Neural cell (in vitro differentiated cells): ENCODE measurements around the gene BEND7. TPM values are rescaled to one million over a fixed set of nuclear protein-coding genes. Genes with fewer than 3 reads are reported as not detected.

Experiments
- H2AFZ ChIP-seq: fragments of 200-600, 300-800 bp; sonication (generic), shearing (Covaris generic); 2 replicates; pipeline ENCODE4 v1.6.0; 2014; ENCODE audit warnings: low read depth, mild to moderate bottlenecking, antibody characterized with exemption, low read length, moderate library complexity
- H3F3A ChIP-seq: fragments of 200-600 bp; shearing (Covaris generic); 2 replicates; pipeline ENCODE4 v1.6.1; 2016; ENCODE audit warnings: mild to moderate bottlenecking, moderate library complexity, mixed read lengths, antibody characterized with exemption, low read length; ENCODE audit not compliant: insufficient read depth, poor library complexity, severe bottlenecking
- H3K27ac ChIP-seq: fragments of 200-600, 300-800 bp; sonication (generic), shearing (Covaris generic); 2 replicates; pipeline ENCODE4 v1.5.1; 2014; ENCODE audit warnings: mild to moderate bottlenecking, low read length, moderate library complexity
- H3K27me3 ChIP-seq: fragments of 300-800, 200-600 bp; sonication (generic), shearing (Covaris generic); 2 replicates; pipeline ENCODE4 v1.6.0; 2014; ENCODE audit warnings: mild to moderate bottlenecking, low read depth, low read length, moderate library complexity; ENCODE audit not compliant: insufficient read depth
- H3K36me3 ChIP-seq: fragments of 300-800, 200-600 bp; sonication (generic), shearing (Covaris generic); 2 replicates; pipeline ENCODE4 v1.5.1; 2014; ENCODE audit warnings: mild to moderate bottlenecking, antibody characterized with exemption, low read length, moderate library complexity; ENCODE audit not compliant: insufficient read depth
- H3K4me2 ChIP-seq: fragments of 300-800, 200-600 bp; sonication (generic), shearing (Covaris generic); 2 replicates; pipeline ENCODE4 v1.6.0; 2014; ENCODE audit warnings: mild to moderate bottlenecking, low read length
- H3K4me3 ChIP-seq: fragments of 300-800, 200-600 bp; sonication (generic), shearing (Covaris generic); 2 replicates; pipeline ENCODE4 v1.5.1; 2014; ENCODE audit warnings: mild to moderate bottlenecking, low read length, moderate library complexity
- H3K79me2 ChIP-seq: fragments of 200-600 bp; shearing (Covaris generic); replicated peaks from 2 replicates; pipeline ENCODE4 v1.6.0; 2014; ENCODE audit warnings: mild to moderate bottlenecking, low read length, moderate library complexity; ENCODE audit not compliant: insufficient read depth
- H3K9ac ChIP-seq: fragments of 300-800, 200-600 bp; sonication (generic), shearing (Covaris generic); 2 replicates; pipeline ENCODE4 v1.6.1; 2016; ENCODE audit warnings: mild to moderate bottlenecking, low read length, mixed read lengths
- H3K9me2 ChIP-seq: fragments of 200-600 bp; shearing (Covaris generic); 2 replicates; pipeline ENCODE4 v1.6.1; 2016; ENCODE audit warnings: mild to moderate bottlenecking, low read length, mixed read lengths; ENCODE audit not compliant: insufficient read depth
- H3K9me3 ChIP-seq: fragments of 200-600, 300-800 bp; sonication (generic), shearing (Covaris generic); 2 replicates; pipeline ENCODE4 v1.6.1; 2016; ENCODE audit warnings: mild to moderate bottlenecking, mixed run types, low read length, moderate library complexity, mixed read lengths
- H4K20me1 ChIP-seq: fragments of 200-600 bp; shearing (Covaris generic); 2 replicates; pipeline ENCODE4 v1.6.1; 2016; ENCODE audit warnings: mild to moderate bottlenecking, mixed run types; ENCODE audit not compliant: insufficient read depth
- CTCF ChIP-seq: fragments of 450-650 bp; IDR thresholded peaks from 2 replicates; pipeline ENCODE4 v1.5.1; 2014; ENCODE audit warnings: antibody characterized with exemption, mild to moderate bottlenecking, moderate library complexity; ENCODE audit not compliant: poor library complexity, severe bottlenecking
- EP300 ChIP-seq: fragments of 450-650 bp; conservative IDR thresholded peaks from 2 replicates; pipeline ENCODE4 v1.6.1; 2014; ENCODE audit warnings: antibody characterized with exemption, mild to moderate bottlenecking, moderate library complexity; ENCODE audit not compliant: poor library complexity, severe bottlenecking
- EZH2 ChIP-seq: fragments of 200-600, 300-800 bp; shearing (Covaris generic), sonication (generic); IDR thresholded peaks from 2 replicates; pipeline ENCODE4 v1.6.1; 2014; ENCODE audit warnings: antibody characterized with exemption, low read length, borderline replicate concordance, mild to moderate bottlenecking; ENCODE audit not compliant: insufficient read depth, poor library complexity, severe bottlenecking
- MXI1 ChIP-seq: fragments of 450-650 bp; conservative IDR thresholded peaks from 2 replicates; pipeline ENCODE4 v1.6.1; 2014; ENCODE audit warnings: antibody characterized with exemption, mild to moderate bottlenecking; ENCODE audit not compliant: poor library complexity, severe bottlenecking
- POLR2AphosphoS5 ChIP-seq: IDR thresholded peaks from 2 replicates; pipeline ENCODE4 v1.6.1; 2012
- RAD21 ChIP-seq: fragments of 450-650 bp; conservative IDR thresholded peaks from 2 replicates; pipeline ENCODE4 v1.6.1; 2014; ENCODE audit warnings: antibody characterized with exemption, mild to moderate bottlenecking, moderate library complexity
- REST ChIP-seq: IDR thresholded peaks from 2 replicates; pipeline ENCODE4 v1.6.1; 2012; ENCODE audit warnings: borderline replicate concordance
- SMC3 ChIP-seq: fragments of 450-650 bp; conservative IDR thresholded peaks from 2 replicates; pipeline ENCODE4 v1.6.1; 2014; ENCODE audit warnings: antibody characterized with exemption, mild to moderate bottlenecking, moderate library complexity; ENCODE audit not compliant: poor library complexity
- TAF1 ChIP-seq: IDR thresholded peaks from 2 replicates; pipeline ENCODE4 v1.6.1; 2012; ENCODE audit warnings: low read depth
- polyA plus RNA-seq: library from polyadenylated mRNA; depleted of rRNA; stranded (reverse); fragments of >200 nt; gene quantifications from 2 replicates; pipeline ENCODE4 v1.2.3, GENCODE V29; 2014

BEND7 gene
- polyA plus RNA-seq, 1 donor from 2014 or later: 5.1 TPM

GRCh38 chr10:13518076-13518692 is 10.6 kb downstream of the BEND7 start:
- Histone ChIP-seq H3K4me2 (no peak overlapping the region), H3K9me3 (no peaks in the 10 kb centered on the region), H3K27me3 (no peaks in the 10 kb centered on the region), H3K36me3 (no peaks in the 10 kb centered on the region), H2AFZ (no peak overlapping the region), H3K79me2 (no peaks in the 10 kb centered on the region), H3K4me3 (no peak overlapping the region), H4K20me1 (no peaks in the 10 kb centered on the region), H3K9ac (no peak overlapping the region), H3F3A (no peaks in the 10 kb centered on the region), H3K9me2 (no peaks in the 10 kb centered on the region), H3K27ac (no peak overlapping the region)
- TF ChIP-seq MXI1 (no peak), EZH2 (no peak), TAF1 (no peak), POLR2AphosphoS5 (no peak), CTCF (peak; percentile 38), RAD21 (peak; percentile 34), SMC3 (peak; percentile 37), REST (no peak), EP300 (no peak)

- H2AFZ ChIP-seq: no peak overlapping the region
Measured at GRCh38 chr10:13517675-13518074, 11.1 kb downstream of the BEND7 start.

More at GRCh38 chr10:13517675-13518074, 11.1 kb downstream of the BEND7 start:
- H3K36me3 ChIP-seq: no peaks in the 10 kb centered on the region
- H3K27me3 ChIP-seq: no peaks in the 10 kb centered on the region
- H3K4me3 ChIP-seq: no peak overlapping the region
- no peaks in the 10 kb centered on the region for H3K9me2 ChIP-seq
- no peaks in the 10 kb centered on the region for H3K9me3 ChIP-seq
- no peaks in the 10 kb centered on the region for H4K20me1 ChIP-seq
- no peak overlapping the region for H3K9ac ChIP-seq
- H3K27ac ChIP-seq: no peak overlapping the region
- TF ChIP-seq MXI1 (no peak), RAD21 (no peak), REST (no peak), POLR2AphosphoS5 (no peak), EZH2 (no peak)
- H3K79me2 ChIP-seq: no peaks in the 10 kb centered on the region
- no peaks in the 10 kb centered on the region for H3F3A ChIP-seq
- H3K4me2 ChIP-seq: no peak overlapping the region
